ENCODE measurements around the gene ACAP1.

GRCh38 chr17:7293159-7293558 lies 43.2 kb upstream of the ACAP1 start:
- TF ChIP-seq POLR2A (IDR thresholded peaks at IDR 0.05; ENCODE audit: low read length) (no peak), GATA1 (IDR thresholded peaks at IDR 0.05; ENCODE audit: low read depth, low read length) (no peak)

Measured in erythroblast (primary cell).